Stimulated activated CD8-positive, alpha-beta memory T cell treated with anti-CD3 and anti-CD28 coated beads, Interleukin-12 subunit alpha, Interleukin-12 subunit beta, amount 100 ng/mL, for 24 hours (primary cell): Measurements from ENCODE around the gene POLR2J.
A peak's percentile ranks its signal among the peaks of the same experiment; 100 is the strongest.
"Not testable (repeated sequence)": the region's sequence is repeated elsewhere in the genome, so short reads cannot be mapped to it uniquely, and the experiment has no call there.

Source experiments
- DNase-seq: peaks from one replicate; pipeline ENCODE4 v3.0.0-alpha.2; 2020; ENCODE audit errors: extremely low read depth

Gene POLR2J

GRCh38 chr7:102478314-102479208 is at the start of gene POLR2J:
TSS of gene POLR2J (minus strand) at chr7:102478922. CDS start at chr7:102478860, 62 bp downstream.
- DNase-seq: peak; percentile 67

GRCh38 chr7:102527822-102528793 is 49.4 kb upstream of the POLR2J start:
- DNase-seq: not testable (repeated sequence)

GRCh38 chr7:102527182-102527581 is 48.5 kb upstream of the POLR2J start:
- DNase-seq: not testable (repeated sequence)

- not testable (repeated sequence) for DNase-seq
Observed at GRCh38 chr7:102524803-102525202, 46.1 kb upstream of the POLR2J start.

GRCh38 chr7:102520797-102521196 is 42.1 kb upstream of the POLR2J start:
- not testable (repeated sequence) for DNase-seq

GRCh38 chr7:102517550-102518147 is 38.9 kb upstream of the POLR2J start, which contains the start of gene RASA4B:
TSS of gene RASA4B (minus strand) at chr7:102517777. CDS start at chr7:102517710, 67 bp downstream.
- not testable (repeated sequence) for DNase-seq

GRCh38 chr7:102516951-102517350 is 38.2 kb upstream of the POLR2J start:
- not testable (repeated sequence) for DNase-seq

GRCh38 chr7:102515889-102516288 is 37.2 kb upstream of the POLR2J start:
- not testable (repeated sequence) for DNase-seq

GRCh38 chr7:102514881-102515721 is 36.4 kb upstream of the POLR2J start:
- DNase-seq: not testable (repeated sequence)

- DNase-seq: not testable (repeated sequence)
Observed at GRCh38 chr7:102512642-102513221, 34.0 kb upstream of the POLR2J start.

GRCh38 chr7:102511860-102512522 is 33.3 kb upstream of the POLR2J start:
- not testable (repeated sequence) for DNase-seq

GRCh38 chr7:102510575-102510974 is 31.9 kb upstream of the POLR2J start:
- not testable (repeated sequence) for DNase-seq

- not testable (repeated sequence) for DNase-seq
Observed at GRCh38 chr7:102507410-102508088, 28.8 kb upstream of the POLR2J start.

- not testable (repeated sequence) for DNase-seq
Observed at GRCh38 chr7:102505298-102506185, 26.8 kb upstream of the POLR2J start.

GRCh38 chr7:102503141-102503540 is 24.4 kb upstream of the POLR2J start:
- not testable (repeated sequence) for DNase-seq

- DNase-seq: not testable (repeated sequence)
Observed at GRCh38 chr7:102498321-102498720, 19.6 kb upstream of the POLR2J start.

GRCh38 chr7:102497308-102497707 is 18.6 kb upstream of the POLR2J start:
- DNase-seq: not testable (repeated sequence)

- not testable (repeated sequence) for DNase-seq
Observed at GRCh38 chr7:102496861-102497260, 18.1 kb upstream of the POLR2J start.
